PC-3 (cell line): ENCODE data around the gene IGF2BP2. TPM values are rescaled to one million over a fixed set of nuclear protein-coding genes. Genes with fewer than 3 reads are reported as not detected.

Source experiments
- ATAC-seq: fragments of 200-7000 bp; cut with Tn5 transposase; 2 replicates; pipeline ENCODE4 v1.9.1; 2020; ENCODE audit warnings: mild to moderate bottlenecking, moderate library complexity
- BruUV-seq: library from RNA; stranded (reverse); fragments of 400-500 nt; replicated peaks from 2 replicates; lab custom pipeline; 2021; lab: Mats Ljungman, UMichigan
- CTCF ChIA-PET: fragments of 300-600 bp; sonication (Branson Sonifier 250); formaldehyde crosslinking; loops from one replicate; lab custom pipeline; 2022; ENCODE audit warnings: antibody characterized with exemption; lab: Charles Lee
- POLR2A ChIA-PET: fragments of 300-600 bp; sonication (Branson Sonifier 250); formaldehyde crosslinking; loops from one replicate; lab custom pipeline; 2022; ENCODE audit warnings: antibody characterized with exemption; ENCODE audit not compliant: unreplicated experiment; lab: Charles Lee
- DNase-seq: peaks from one replicate; pipeline ENCODE4 v3.0.0-alpha.2; 2015
- H2AFZ ChIP-seq: fragments of 300-600 bp; sonication (generic); 2 replicates; pipeline ENCODE4 v1.6.0; 2016; ENCODE audit warnings: antibody characterized with exemption, low read length
- H3F3A ChIP-seq: fragments of 300-600 bp; sonication (generic); one replicate; pipeline ENCODE4 v1.6.0; 2017; ENCODE audit warnings: antibody characterized with exemption, low read length, control low read depth, mild to moderate bottlenecking; ENCODE audit not compliant: unreplicated experiment
- H3K27ac ChIP-seq: fragments of 300-600 bp; sonication (generic); 2 replicates; pipeline ENCODE4 v1.5.1; 2016; ENCODE audit warnings: mild to moderate bottlenecking, low read length
- H3K27me3 ChIP-seq: fragments of 300-600 bp; sonication (generic); 2 replicates; pipeline ENCODE4 v1.6.1; 2016; ENCODE audit warnings: low read length, mixed read lengths
- H3K36me3 ChIP-seq: fragments of 300-600 bp; sonication (generic); 2 replicates; pipeline ENCODE4 v1.6.1; 2016; ENCODE audit warnings: low read depth, mixed run types, low read length, mixed read lengths
- H3K4me1 ChIP-seq: fragments of 300-600 bp; sonication (generic); 2 replicates; pipeline ENCODE4 v1.5.1; 2016; ENCODE audit warnings: low read length; ENCODE audit not compliant: insufficient read depth
- H3K4me2 ChIP-seq: fragments of 300-600 bp; sonication (generic); 2 replicates; pipeline ENCODE4 v1.6.0; 2016; ENCODE audit warnings: low read length
- H3K4me3 ChIP-seq: fragments of 300-600 bp; sonication (generic); 2 replicates; pipeline ENCODE4 v1.5.1; 2016; ENCODE audit warnings: mild to moderate bottlenecking, low read length, mixed read lengths
- H3K79me2 ChIP-seq: fragments of 300-600 bp; sonication (generic); 2 replicates; pipeline ENCODE4 v1.6.1; 2017; ENCODE audit warnings: low read length, mixed read lengths
- H3K9ac ChIP-seq: fragments of 300-600 bp; sonication (generic); 2 replicates; pipeline ENCODE4 v1.6.0; 2016; ENCODE audit warnings: mild to moderate bottlenecking, low read length
- H3K9me2 ChIP-seq: fragments of 300-600 bp; sonication (generic); replicated peaks from 2 replicates; pipeline ENCODE4 v1.6.1; 2016; ENCODE audit warnings: mixed run types, low read length, mixed read lengths
- H3K9me3 ChIP-seq: fragments of 300-600 bp; sonication (generic); 2 replicates; pipeline ENCODE4 v1.6.1; 2016; ENCODE audit warnings: low read length, mixed read lengths
- H4K20me1 ChIP-seq: fragments of 300-600 bp; sonication (generic); 2 replicates; pipeline ENCODE4 v1.6.1; 2016; ENCODE audit warnings: low read length, mixed read lengths
- EZH2 ChIP-seq: fragments of 300-600 bp; sonication (generic); IDR thresholded peaks from one replicate; pipeline ENCODE4 v1.6.1; 2017; ENCODE audit warnings: antibody characterized with exemption, mild to moderate bottlenecking, low read length; ENCODE audit not compliant: unreplicated experiment
- EZH2phosphoT487 ChIP-seq: fragments of 300-600 bp; sonication (generic); IDR thresholded peaks from 2 replicates; pipeline ENCODE4 v1.6.1; 2018; ENCODE audit warnings: mild to moderate bottlenecking, antibody characterized with exemption, low read length, borderline replicate concordance
- intact Hi-C: fragments of 100-400 bp; cut with micrococcal nuclease; formaldehyde crosslinking; loops from 2 replicates; pipeline ENCODE4 v1.9.0; 2023
- total RNA-seq: library from RNA; depleted of rRNA; stranded (reverse); fragments of >200 nt; gene quantifications from 2 replicates; pipeline ENCODE4 v1.2.3, GENCODE V29; 2014
- TF ChIP-seq, protein P1 (sequence below): fragments of 300-600 bp; sonication (generic); conservative IDR thresholded peaks from 2 replicates; pipeline ENCODE4 v1.5.1; 2017; ENCODE audit warnings: antibody characterized with exemption, low read depth, mild to moderate bottlenecking, low read length

The IGF2BP2 gene
- total RNA-seq, 1 experiment from 2014 or later = 81.2 TPM

DNA sequence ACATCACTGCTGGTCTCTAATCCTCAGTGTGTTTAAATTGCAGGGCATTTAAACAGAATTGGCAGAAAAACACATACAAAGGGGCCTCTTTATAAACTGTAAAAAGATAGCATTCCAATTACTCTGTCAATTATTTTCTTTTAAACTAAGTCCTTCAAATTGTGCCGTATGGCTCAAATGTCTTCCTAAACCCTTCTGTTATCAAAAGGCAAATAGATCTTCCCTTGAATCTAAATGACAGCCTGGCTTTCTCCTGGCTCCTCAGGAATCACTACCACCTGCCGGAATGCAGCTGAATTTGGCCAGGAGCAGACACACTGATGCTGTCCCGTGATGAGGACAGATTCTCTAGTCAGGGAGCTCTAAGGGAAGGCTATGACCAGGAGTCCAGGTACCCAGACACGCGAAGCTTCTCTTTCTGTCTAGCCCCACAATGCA is 85.6 kb downstream of the IGF2BP2 start:
- H4K20me1 ChIP-seq = 0 out of 2 replicates have a peak, but pooled peaks cover 4% of the 10 kb centered on the region
- H3K79me2 ChIP-seq = peaks cover 97% of the 10 kb centered on the region
- H3K27me3 ChIP-seq = no peaks in the 10 kb centered on the region
- H3K27ac ChIP-seq = no peak overlapping the region
- H3K4me1 ChIP-seq = peaks cover 48% of the 10 kb centered on the region
- no TSS peak for BruUV-seq
- no peak overlapping the region for H3K4me2 ChIP-seq
- CTCF ChIA-PET = interaction anchor here (1.0 kb wide), 1 partner anchor 29 kb away, joined by 4 read pairs; no protein-coding TSS in a partner anchor
- intact Hi-C loops = no loop called here
- no peak overlapping the region for H3K9ac ChIP-seq
- peaks cover 11% of the 10 kb centered on the region for H3F3A ChIP-seq
- DNase-seq (no peak), ATAC-seq (no peak)
- H3K9me2 ChIP-seq = no peaks in the 10 kb centered on the region
- no peaks in the 10 kb centered on the region; the same call in 1 of the 2 replicates for H3K36me3 ChIP-seq
- H3K4me3 ChIP-seq = no peak overlapping the region
- H3K9me3 ChIP-seq = no peaks in the 10 kb centered on the region
- TF ChIP-seq, protein P1, sequence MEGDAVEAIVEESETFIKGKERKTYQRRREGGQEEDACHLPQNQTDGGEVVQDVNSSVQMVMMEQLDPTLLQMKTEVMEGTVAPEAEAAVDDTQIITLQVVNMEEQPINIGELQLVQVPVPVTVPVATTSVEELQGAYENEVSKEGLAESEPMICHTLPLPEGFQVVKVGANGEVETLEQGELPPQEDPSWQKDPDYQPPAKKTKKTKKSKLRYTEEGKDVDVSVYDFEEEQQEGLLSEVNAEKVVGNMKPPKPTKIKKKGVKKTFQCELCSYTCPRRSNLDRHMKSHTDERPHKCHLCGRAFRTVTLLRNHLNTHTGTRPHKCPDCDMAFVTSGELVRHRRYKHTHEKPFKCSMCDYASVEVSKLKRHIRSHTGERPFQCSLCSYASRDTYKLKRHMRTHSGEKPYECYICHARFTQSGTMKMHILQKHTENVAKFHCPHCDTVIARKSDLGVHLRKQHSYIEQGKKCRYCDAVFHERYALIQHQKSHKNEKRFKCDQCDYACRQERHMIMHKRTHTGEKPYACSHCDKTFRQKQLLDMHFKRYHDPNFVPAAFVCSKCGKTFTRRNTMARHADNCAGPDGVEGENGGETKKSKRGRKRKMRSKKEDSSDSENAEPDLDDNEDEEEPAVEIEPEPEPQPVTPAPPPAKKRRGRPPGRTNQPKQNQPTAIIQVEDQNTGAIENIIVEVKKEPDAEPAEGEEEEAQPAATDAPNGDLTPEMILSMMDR = no peak
- TF ChIP-seq EZH2 (no peak), EZH2phosphoT487 (no peak)
- POLR2A ChIA-PET = no interaction called here
- H2AFZ ChIP-seq = no peak overlapping the region

DNA sequence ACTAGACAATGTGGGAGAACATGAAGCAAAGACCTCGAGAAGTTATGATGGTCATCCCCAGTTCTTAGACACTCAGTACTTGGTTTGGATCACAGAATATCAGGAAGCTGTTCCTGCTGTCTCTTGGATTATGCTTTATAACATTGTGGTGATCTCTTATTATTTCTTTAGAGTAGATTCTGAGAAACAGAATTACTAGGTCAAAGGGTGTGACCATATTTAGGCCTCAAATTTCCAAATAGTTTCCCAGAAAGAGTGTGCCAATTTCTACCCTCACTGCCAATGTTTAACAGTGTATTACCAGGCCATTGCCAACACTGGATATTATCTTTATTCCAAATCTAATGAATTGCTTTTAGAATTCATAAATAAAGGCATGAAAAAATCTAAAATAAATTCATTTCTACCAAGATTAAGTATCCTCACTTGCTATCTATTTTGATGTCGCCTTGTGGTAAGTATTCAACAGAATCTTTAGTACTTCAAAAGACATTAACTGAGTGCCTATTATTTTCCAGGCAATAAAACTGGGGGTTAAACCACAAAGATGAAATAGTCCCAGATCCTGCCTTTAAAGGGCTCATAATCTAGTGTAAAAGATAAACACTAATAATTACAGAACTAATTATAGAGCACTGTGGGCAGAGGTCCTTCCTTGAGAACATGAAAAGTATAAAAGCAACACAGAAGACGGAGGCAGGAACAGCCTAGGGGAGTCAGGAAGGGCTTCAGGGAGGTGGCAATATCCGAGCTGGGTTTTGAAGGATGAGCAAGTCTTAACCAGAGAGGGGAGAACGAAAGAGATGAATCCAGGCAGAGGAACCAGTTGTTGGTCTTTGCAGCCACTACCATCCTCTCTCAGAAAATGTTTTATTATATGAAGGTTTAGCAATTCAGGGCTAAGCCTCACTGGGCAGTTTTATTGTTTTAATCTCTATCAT is 86.8 kb downstream of the IGF2BP2 start:
- Histone ChIP-seq H3F3A (peaks cover 17% of the 10 kb centered on the region), H3K9me2 (no peaks in the 10 kb centered on the region), H3K79me2 (peaks cover 92% of the 10 kb centered on the region), H3K9me3 (no peaks in the 10 kb centered on the region), H3K36me3 (no peaks in the 10 kb centered on the region; the same call in 1 of the 2 replicates), H3K4me1 (peaks cover 60% of the 10 kb centered on the region), H3K27ac (peak overlapping the region; percentile 66), H3K4me3 (peak overlapping the region; percentile 31; the same call in 1 of the 2 replicates), H3K27me3 (no peaks in the 10 kb centered on the region), H2AFZ (no peak overlapping the region), H3K9ac (no peak overlapping the region), H3K4me2 (peak overlapping the region; percentile 68), H4K20me1 (0 out of 2 replicates have a peak, but pooled peaks cover 4% of the 10 kb centered on the region)
- no peak for ATAC-seq
- ChIA-PET CTCF (interaction anchor here (1.0 kb wide), 1 partner anchor 78 kb away, joined by 3 read pairs; no protein-coding TSS in a partner anchor), POLR2A (interaction anchor here (0.6 to 1.0 kb wide), 2 partner anchors 16 to 58 kb away, joined by 3 to 6 read pairs; no protein-coding TSS in a partner anchor)
- BruUV-seq = no TSS peak
- DNase-seq = peak; percentile 32
- intact Hi-C loops = loop anchor here (1.0 kb wide), 2 partner anchors 58 to 83 kb away; no protein-coding TSS in a partner anchor
- TF ChIP-seq EZH2phosphoT487 (no peak), EZH2 (no peak)
- TF ChIP-seq, protein P1 = no peak
